Stimulated activated CD4-positive, alpha-beta T cell treated with anti-CD3 and anti-CD28 coated beads, Interleukin-15, amount 100 ng/mL, for 1 hour (primary cell): ENCODE data around the gene TMEM179B.

Source experiments
- DNase-seq, 2 donors: peaks; one replicate each; pipeline ENCODE4 v3.0.0-alpha.2; 2020; ENCODE audit warnings: low read depth in 1 of 2, low spot score in 1 of 2

TMEM179B gene

DNA sequence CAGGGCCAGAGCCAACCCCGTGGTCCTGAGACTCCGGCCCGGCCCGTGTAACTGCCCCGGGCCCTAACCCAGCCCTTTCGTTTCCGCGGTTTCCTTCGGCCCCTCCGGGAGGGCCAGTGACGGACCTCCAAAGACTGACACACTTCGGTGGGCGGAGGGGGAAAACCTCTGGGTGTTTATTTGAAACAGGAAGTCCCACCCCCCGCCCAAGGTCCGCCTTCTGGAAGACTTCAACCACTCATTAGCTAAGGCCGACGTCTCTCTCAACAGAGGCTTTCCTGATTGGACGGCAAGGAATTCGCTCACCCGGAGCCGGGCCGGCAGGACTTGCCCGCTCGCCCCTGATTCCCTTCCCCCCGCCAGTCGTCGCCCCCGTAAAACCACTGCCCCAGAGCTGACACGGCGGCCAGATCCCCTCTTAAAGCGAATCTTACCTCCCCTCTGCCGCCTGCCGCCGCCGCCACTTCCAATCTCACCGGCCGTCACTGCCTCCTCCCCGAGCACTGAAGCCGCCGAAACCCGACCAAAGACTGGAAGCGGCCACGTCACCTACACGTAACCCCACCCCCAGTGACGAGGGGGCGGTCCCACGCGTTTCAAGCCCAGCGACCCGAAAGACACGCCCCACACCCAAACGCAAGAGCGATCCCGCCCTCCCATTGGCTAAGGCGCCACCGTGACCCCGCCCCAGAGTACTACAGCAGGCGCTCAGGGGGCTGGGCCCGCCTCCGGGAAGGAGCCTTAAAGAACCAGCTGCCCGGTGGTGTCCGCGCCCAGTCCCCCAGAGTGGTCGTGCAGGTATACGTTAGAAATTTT lies 44.5 kb downstream of the TMEM179B start, which contains the start of gene STX5:
Gene STX5 (minus strand): TSS at position 532 of the 816 bp plus-strand sequence. CDS start 808 bp downstream, outside the sequence.
- peak; percentile 99 for DNase-seq

GRCh38 chr11:62832336-62833234 lies 45.4 kb downstream of the TMEM179B start, which contains the start of gene TEX54:
Gene TEX54, minus strand, starts transcription at chr11:62832841.
- peak in 1 of 2 donors; percentile 27 for DNase-seq

- DNase-seq, result no peak
Observed at GRCh38 chr11:62835336-62835735, 48.1 kb downstream of the TMEM179B start.

- DNase-seq, result peak; percentile 71 to 78
Observed at GRCh38 chr11:62839050-62839945, 52.1 kb downstream of the TMEM179B start, which contains the start of gene WDR74. Gene WDR74, minus strand, starts transcription at chr11:62839590. Its CDS starts 20 bp downstream, at chr11:62839570.
